Activated CD8-positive, alpha-beta T cell treated with anti-CD3 and anti-CD28 coated beads for 36 hours (primary cell): ENCODE results near the gene IP6K1. TPM values are rescaled to one million over a fixed set of nuclear protein-coding genes. Genes with fewer than 3 reads are reported as not detected.
A peak's percentile ranks its signal among the peaks of the same experiment; 100 is the strongest.
"Not testable (repeated sequence)": the region's sequence is repeated elsewhere in the genome, so short reads cannot be mapped to it uniquely, and the experiment has no call there.

Experiments
- ATAC-seq: fragments of 200-7000 bp; cut with Tn5 transposase; one replicate; pipeline ENCODE4 v1.10.0; 2021; ENCODE audit warnings: mild to moderate bottlenecking, moderate library complexity
- CTCF ChIA-PET: fragments of 350-600 bp; sonication (Branson Sonifier 250); formaldehyde crosslinking; loops from one replicate; lab custom pipeline; 2021; ENCODE audit warnings: antibody characterized with exemption; lab: Charles Lee
- POLR2A ChIA-PET: fragments of 350-600 bp; sonication (Branson Sonifier 250); formaldehyde crosslinking; loops from one replicate; lab custom pipeline; 2021; ENCODE audit warnings: antibody characterized with exemption; lab: Charles Lee
- DNase-seq: peaks from one replicate; pipeline ENCODE4 v3.0.0-alpha.2; 2020
- H3K27ac Mint-ChIP-seq: one replicate; pipeline ENCODE4 v1.8.0; 2021; ENCODE audit warnings: mild to moderate bottlenecking, mixed read lengths
- H3K27me3 Mint-ChIP-seq: one replicate; pipeline ENCODE4 v1.8.0; 2021; ENCODE audit warnings: mixed read lengths
- H3K36me3 Mint-ChIP-seq: one replicate; pipeline ENCODE4 v1.8.0; 2021; ENCODE audit warnings: low read depth, mixed read lengths
- H3K4me1 Mint-ChIP-seq: one replicate; pipeline ENCODE4 v1.8.0; 2021; ENCODE audit warnings: low read depth, mixed read lengths
- H3K4me3 Mint-ChIP-seq: one replicate; pipeline ENCODE4 v1.8.0; 2021; ENCODE audit warnings: mild to moderate bottlenecking, moderate library complexity, mixed read lengths
- H3K9me3 Mint-ChIP-seq: one replicate; pipeline ENCODE4 v1.8.0; 2021; ENCODE audit warnings: mixed read lengths
- intact Hi-C: fragments of 100-400 bp; cut with micrococcal nuclease; formaldehyde crosslinking; loops from one replicate; pipeline ENCODE4 v1.10.0; 2022
- total RNA-seq, 2 experiments: library from RNA; stranded (reverse); gene quantifications; one replicate each; pipeline ENCODE4 v1.2.3, GENCODE V29; 2021
- TF ChIP-seq, protein P1 (sequence below): fragments of 200-600 bp; IDR thresholded peaks from one replicate; pipeline ENCODE4 v1.8.0; 2022; ENCODE audit warnings: antibody characterized with exemption, mild to moderate bottlenecking

IP6K1 gene
- total RNA-seq: 10 to 100 TPM; 23.5 to 24.2 TPM

DNA sequence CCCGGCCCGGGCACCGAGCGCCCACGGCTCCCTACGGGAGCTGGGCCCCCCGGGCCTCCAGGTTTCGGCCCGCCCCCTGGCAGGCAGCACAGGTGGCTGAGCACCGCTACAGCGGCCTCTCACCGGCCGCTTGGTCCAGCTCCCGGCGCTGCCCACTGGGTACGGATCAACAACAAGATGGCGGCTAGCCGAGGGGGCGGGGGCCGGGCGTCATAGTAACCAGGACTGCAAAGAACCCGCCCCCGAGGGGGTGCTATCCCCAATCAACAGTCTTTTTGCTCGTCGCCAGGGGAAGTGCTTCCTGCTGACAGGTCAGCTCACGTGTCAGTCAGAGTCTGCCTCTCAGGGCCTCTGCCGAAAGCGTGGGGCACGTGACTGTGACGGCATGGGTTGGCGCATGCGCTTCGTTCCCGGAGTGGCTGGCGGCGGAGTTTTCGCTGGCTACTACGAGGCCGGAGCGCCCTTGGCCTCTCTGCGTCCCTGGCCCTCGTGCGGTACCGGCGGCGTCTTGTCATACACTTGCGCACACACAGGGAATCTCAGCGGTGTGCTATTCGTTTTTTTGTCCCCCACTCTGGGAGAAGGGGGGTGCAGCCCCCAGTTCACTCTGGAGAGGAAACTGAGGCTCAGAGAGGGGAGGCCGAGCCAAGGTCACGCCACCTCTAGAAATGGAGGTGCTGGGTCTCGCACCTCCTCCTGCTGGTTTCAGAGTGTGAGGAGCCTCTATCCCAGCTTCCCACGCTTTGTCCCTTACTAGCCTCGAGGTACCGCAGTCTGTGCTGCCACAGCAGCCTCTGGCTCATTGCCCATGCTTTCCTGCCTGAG lies at the start of gene IP6K1:
Gene IP6K1, minus strand, starts transcription at position 186 of the 825 bp plus-strand sequence. CDS start 38,502 bp downstream, outside the sequence.
- ChIA-PET POLR2A (interaction anchor here (0.6 to 1.6 kb wide), 10 partner anchors 14 to 484 kb away, joined by 3 to 8 read pairs (median 4); partner anchors contain the start of genes CDHR4, GMPPB, INKA1 and RBM6), CTCF (interaction anchor here (1.7 to 3.3 kb wide), 3 partner anchors 16 to 67 kb away, joined by 5 to 30 read pairs (median 15); partner anchors contain the start of genes AMIGO3 and INKA1)
- H3K4me3 Mint-ChIP-seq: peak within 1 kb of the TSS; percentile 89
- peaks cover 1% of the 10 kb centered on the region for H3K27me3 Mint-ChIP-seq
- H3K36me3 Mint-ChIP-seq: peaks cover 13% of the 10 kb centered on the region
- TF ChIP-seq, protein P1, sequence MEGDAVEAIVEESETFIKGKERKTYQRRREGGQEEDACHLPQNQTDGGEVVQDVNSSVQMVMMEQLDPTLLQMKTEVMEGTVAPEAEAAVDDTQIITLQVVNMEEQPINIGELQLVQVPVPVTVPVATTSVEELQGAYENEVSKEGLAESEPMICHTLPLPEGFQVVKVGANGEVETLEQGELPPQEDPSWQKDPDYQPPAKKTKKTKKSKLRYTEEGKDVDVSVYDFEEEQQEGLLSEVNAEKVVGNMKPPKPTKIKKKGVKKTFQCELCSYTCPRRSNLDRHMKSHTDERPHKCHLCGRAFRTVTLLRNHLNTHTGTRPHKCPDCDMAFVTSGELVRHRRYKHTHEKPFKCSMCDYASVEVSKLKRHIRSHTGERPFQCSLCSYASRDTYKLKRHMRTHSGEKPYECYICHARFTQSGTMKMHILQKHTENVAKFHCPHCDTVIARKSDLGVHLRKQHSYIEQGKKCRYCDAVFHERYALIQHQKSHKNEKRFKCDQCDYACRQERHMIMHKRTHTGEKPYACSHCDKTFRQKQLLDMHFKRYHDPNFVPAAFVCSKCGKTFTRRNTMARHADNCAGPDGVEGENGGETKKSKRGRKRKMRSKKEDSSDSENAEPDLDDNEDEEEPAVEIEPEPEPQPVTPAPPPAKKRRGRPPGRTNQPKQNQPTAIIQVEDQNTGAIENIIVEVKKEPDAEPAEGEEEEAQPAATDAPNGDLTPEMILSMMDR: no peak
- peak within 1 kb of the TSS; percentile 96 for H3K27ac Mint-ChIP-seq
- ATAC-seq: peak; percentile 99
- peaks cover 33% of the 10 kb centered on the region for H3K4me1 Mint-ChIP-seq
- DNase-seq: peak; percentile 100
- intact Hi-C loops: no loop called here
- H3K9me3 Mint-ChIP-seq: no peaks in the 10 kb centered on the region

DNA sequence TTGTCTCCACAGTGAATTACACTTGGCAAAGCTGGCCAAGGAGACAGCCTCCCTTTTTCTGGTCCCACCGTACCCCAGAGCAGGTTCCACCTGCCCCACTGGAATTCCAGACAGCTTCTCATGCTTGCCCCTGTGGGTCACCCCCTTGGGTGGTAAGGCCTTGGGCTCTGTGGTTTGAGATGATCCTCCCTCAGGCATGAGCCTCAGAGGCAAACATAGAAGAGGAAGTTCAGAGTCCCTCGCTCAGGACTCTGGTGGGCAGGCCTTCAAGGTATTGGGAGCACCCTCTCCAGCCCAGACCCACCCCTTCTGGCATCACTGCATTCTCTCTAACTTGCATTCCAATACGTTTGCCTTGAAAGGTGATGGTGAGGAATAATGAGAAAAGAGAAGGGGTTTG lies 45.0 kb upstream of the IP6K1 start:
- ATAC-seq (no peak), DNase-seq (no peak)
- Mint-ChIP-seq H3K27ac (no peak overlapping the region), H3K27me3 (no peaks in the 10 kb centered on the region), H3K36me3 (peaks cover 20% of the 10 kb centered on the region), H3K4me3 (no peak overlapping the region), H3K4me1 (no peaks in the 10 kb centered on the region), H3K9me3 (no peaks in the 10 kb centered on the region)
- intact Hi-C loops: no loop called here
- ChIA-PET CTCF (interaction anchor here (5.8 to 22.5 kb wide), 2 partner anchors 8 to 23 kb away, joined by 37 to 412 read pairs; partner anchors contain the start of genes CDHR4, INKA1 and UBA7), POLR2A (interaction anchor here (1.1 kb wide), 2 partner anchors 14 to 26 kb away, joined by 3 to 4 read pairs; no protein-coding TSS in a partner anchor)
- TF ChIP-seq, protein P1: no peak

DNA sequence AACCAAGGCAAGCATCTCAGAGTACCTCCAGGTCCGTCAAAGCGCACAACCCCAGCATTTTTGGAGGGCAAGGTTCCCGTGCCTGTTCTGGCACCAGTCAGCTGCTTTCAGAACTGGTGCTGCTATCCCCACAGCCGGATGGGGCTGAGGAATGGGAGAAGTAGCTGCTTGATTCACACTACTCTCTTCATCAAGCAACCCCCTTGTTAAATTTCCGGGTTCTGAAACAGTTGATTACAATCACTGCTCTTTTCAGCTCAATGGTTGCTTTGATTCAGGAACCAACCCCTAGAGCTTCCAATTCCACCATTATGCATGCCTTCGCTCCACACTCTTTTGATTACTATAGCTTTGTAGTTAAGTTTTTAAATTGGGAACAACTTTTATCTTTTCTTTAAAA lies 39.7 kb upstream of the IP6K1 start:
- Mint-ChIP-seq H3K4me1 (no peaks in the 10 kb centered on the region), H3K36me3 (peaks cover 4% of the 10 kb centered on the region), H3K4me3 (no peak overlapping the region), H3K27ac (no peak overlapping the region), H3K27me3 (no peaks in the 10 kb centered on the region), H3K9me3 (no peaks in the 10 kb centered on the region)
- intact Hi-C loops: no loop called here
- ChIA-PET POLR2A (no interaction called here), CTCF (interaction anchor here (5.8 kb wide), 1 partner anchor 13 kb away, joined by 37 read pairs; no protein-coding TSS in a partner anchor)
- TF ChIP-seq, protein P1: no peak
- ATAC-seq (no peak), DNase-seq (no peak)

DNA sequence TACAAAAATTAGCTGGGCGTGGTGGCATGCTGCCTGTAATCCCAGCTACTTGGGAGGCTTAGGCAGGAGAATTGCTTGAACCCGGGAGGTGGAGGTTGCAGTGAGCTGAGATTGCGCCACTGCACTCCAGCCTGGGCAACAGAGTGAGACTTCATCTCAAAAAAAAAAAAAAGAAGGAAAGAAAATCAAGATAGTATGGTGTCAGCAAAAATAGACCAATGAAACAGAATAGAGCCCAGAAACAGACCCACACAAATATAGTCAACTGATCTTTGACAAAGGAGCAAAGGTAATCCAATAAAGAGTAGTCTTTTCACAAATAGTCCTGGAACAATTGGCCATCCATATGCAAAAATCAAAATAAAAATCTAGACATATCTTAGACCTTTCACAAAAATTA lies 36.8 kb upstream of the IP6K1 start:
- POLR2A ChIA-PET: interaction anchor here (0.7 to 1.3 kb wide), 2 partner anchors 18 to 628 kb away, joined by 3 to 4 read pairs; no protein-coding TSS in a partner anchor

DNA sequence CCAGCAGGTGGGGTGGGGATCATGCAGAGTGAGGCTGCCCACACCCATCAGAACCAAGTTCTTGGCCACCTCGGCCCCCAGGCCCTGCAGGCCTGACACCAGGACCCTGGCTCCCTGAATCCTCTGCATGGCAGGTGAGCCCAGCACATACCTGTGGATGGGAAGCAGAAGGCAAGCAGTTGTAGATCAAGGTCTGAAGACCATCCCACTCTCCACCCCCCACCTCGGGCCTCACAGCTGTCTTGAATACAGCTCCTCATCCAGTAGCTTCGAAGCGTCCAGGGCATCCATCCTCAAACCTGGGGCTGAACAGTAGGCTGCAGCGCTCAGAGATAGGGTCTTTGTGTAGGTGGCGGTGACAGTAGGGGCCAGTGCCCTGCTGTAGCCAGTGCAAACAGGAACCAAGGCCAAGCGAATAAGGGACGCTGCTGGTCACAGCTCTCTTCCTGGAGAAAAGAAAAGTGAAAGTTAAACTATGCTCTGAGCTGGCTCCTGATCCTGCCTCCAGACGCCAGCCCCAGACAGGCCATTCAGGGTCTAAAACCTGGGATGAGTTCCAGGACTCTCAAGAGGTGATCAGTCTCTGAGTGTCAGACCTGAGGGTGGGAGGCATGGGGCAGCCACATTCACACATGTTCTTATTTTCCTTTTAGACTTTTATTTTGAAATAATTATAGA lies 27.3 kb upstream of the IP6K1 start, which contains the start of gene UBA7:
Gene UBA7, minus strand, starts transcription at position 457 of the 678 bp plus-strand sequence. Its CDS starts 166 bp downstream, at position 291.
- H3K27ac Mint-ChIP-seq: peak within 1 kb of the TSS; percentile 96
- POLR2A ChIA-PET: interaction anchor here (0.9 to 2.8 kb wide), 5 partner anchors 8 to 127 kb away, joined by 3 to 17 read pairs (median 4); partner anchors contain the start of gene INKA1
- intact Hi-C loops: no loop called here
- CTCF ChIA-PET: interaction anchor here (0.5 to 20.5 kb wide), 3 partner anchors 11 to 121 kb away, joined by 3 to 412 read pairs (median 34); partner anchors contain the start of gene INKA1
- ATAC-seq: peak; percentile 87
- H3K9me3 Mint-ChIP-seq: no peaks in the 10 kb centered on the region
- H3K27me3 Mint-ChIP-seq: no peaks in the 10 kb centered on the region
- peaks cover 28% of the 10 kb centered on the region for H3K4me1 Mint-ChIP-seq
- H3K36me3 Mint-ChIP-seq: peaks cover 9% of the 10 kb centered on the region
- peak within 1 kb of the TSS; percentile 92 for H3K4me3 Mint-ChIP-seq
- peak; percentile 51 for DNase-seq
- TF ChIP-seq, protein P1: no peak

More for the DNA sequence above, 36.8 kb upstream of the IP6K1 start:
- CTCF ChIA-PET: interaction anchor here (0.6 kb wide), 1 partner anchor 39 kb away, joined by 3 read pairs; no protein-coding TSS in a partner anchor
- H3K4me1 Mint-ChIP-seq, DNase-seq, H3K36me3 Mint-ChIP-seq, intact Hi-C loops, H3K27me3 Mint-ChIP-seq, H3K27ac Mint-ChIP-seq, ATAC-seq, H3K4me3 Mint-ChIP-seq, H3K9me3 Mint-ChIP-seq: not testable (repeated sequence)
